Activated naive CD4-positive, alpha-beta T cell (primary cell): ENCODE data around the gene PTGS2.

Experiments
- DNase-seq, 4 experiments: peaks; one replicate each; lab custom pipeline; 2025; lab: John Stamatoyannopoulos, UW

The PTGS2 gene

DNA sequence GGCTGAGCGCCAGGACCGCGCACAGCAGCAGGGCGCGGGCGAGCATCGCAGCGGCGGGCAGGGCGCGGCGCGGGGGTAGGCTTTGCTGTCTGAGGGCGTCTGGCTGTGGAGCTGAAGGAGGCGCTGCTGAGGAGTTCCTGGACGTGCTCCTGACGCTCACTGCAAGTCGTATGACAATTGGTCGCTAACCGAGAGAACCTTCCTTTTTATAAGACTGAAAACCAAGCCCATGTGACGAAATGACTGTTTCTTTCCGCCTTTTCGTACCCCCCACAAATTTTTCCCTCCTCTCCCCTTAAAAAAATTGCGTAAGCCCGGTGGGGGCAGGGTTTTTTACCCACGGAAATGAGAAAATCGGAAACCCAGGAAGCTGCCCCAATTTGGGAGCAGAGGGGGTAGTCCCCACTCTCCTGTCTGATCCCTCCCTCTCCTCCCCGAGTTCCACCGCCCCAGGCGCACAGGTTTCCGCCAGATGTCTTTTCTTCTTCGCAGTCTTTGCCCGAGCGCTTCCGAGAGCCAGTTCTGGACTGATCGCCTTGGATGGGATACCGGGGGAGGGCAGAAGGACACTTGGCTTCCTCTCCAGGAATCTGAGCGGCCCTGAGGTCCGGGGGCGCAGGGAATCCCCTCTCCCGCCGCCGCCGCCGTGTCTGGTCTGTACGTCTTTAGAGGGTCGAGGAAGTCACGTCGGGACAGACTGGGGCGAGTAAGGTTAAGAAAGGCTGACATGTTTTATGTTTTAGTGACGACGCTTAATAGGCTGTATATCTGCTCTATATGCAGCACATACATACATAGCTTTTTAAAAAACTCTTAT, at the start of gene PTGS2:
Gene PTGS2, minus strand, starts transcription at position 179 of the 817 bp plus-strand sequence. Its CDS starts 133 bp downstream, at position 46.
- DNase-seq: no peak

GRCh38 chr1:186722711-186723309, 42.6 kb upstream of the PTGS2 start:
- no peak for DNase-seq

GRCh38 chr1:186717286-186717685, 37.1 kb upstream of the PTGS2 start:
- DNase-seq: no peak

GRCh38 chr1:186715887-186716809, 35.9 kb upstream of the PTGS2 start:
- no peak for DNase-seq

GRCh38 chr1:186710696-186711095, 30.5 kb upstream of the PTGS2 start:
- no peak for DNase-seq

- no peak for DNase-seq
Observed at GRCh38 chr1:186708694-186709097, 28.5 kb upstream of the PTGS2 start.

GRCh38 chr1:186703209-186703766, 23.1 kb upstream of the PTGS2 start:
- DNase-seq: no peak

GRCh38 chr1:186700722-186701121, 20.5 kb upstream of the PTGS2 start:
- no peak for DNase-seq

DNA sequence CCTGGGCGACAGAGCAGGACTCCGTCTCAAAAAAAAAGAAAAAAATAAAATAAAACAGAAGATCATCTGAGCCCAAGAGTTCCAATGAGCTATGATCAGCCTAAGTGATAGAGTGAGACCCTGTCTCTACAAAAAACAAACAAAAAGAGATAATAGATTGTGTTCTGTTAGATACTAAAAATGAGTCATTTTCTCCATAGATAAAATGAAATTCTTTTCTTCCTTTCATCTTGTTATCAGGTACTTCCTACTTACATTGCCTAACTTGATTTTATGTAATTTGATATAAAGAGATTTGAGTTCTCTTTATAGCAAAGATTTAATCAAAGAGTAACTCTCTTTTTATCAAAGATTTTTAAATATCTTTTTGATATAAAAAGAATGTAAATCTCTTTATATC, 19.3 kb upstream of the PTGS2 start:
- DNase-seq: no peak

DNA sequence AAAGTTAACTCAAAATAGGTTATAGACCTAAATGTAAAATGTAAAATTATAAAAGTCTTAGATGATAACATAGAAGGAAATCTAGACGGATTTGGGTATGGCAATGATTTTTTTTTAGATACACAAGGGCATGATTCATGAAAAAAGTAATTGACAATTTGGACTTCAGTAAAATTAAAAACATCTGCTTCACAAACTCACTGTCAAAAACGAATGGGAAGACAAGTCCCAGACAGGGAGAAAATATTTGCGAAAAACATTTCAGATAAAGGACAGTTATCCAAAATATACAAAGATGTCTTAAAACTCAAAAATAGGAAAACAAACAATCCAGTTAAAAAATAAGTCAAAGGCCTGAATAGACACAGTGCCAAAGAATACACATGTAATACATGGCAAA, 9.7 kb upstream of the PTGS2 start:
- no peak for DNase-seq

DNA sequence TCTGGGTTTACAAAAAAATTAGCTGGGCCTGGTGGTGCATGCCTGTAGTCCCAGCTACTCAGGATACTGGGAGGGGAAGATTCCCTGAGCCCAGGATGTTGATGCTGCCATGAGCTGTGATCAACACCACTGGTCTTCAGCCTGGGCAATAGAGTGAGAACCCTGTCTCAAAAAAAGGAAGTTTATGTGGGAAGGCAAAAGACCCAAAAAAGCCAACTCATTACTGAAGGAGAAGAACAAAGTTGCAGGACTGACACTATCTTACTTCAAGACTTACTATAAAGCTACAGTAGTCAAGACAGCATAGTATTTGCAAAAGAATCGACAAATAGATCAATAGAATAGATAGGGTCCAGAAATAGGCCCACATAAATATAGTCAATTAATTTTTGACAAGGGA, 9.2 kb upstream of the PTGS2 start:
- DNase-seq: no peak

DNA sequence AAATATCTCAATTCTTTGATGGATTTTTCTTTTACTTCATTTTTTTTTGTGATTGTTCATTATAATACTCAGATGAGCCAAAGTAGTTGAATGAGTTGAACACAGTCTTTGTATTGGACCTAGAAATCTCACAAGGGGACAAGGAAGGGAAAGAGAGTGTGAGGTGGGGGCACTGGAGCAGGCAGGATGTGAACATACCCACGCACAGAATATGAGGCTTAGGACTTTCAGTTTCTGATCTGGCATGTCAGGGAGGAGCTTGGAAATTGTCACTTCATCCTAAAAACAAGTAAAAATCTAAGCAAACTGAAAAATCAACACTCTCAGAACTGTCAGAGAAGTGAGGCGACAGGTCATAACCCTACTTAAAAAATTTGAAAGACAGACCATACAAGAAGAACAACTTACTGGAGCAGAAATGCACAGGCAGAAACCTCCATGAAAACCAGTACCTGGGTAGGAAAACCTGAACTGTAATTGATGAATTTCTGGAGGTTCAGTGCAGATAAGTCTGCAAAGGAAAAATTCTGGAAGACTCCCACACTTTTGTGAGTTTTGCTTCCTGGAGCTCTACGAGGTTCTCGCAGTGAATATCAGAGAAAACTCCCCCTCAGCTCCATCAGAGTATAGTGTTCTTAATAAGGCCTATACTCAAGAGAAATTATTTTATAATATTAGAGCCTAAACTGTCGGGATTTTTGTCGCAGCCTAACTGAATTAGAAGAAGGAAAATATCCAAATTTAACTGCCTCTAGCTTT, 3.6 kb upstream of the PTGS2 start:
- DNase-seq: no peak

- no peak for DNase-seq
Observed at GRCh38 chr1:186682736-186683135, 2.5 kb upstream of the PTGS2 start.

GRCh38 chr1:186681801-186682200, 1.6 kb upstream of the PTGS2 start:
- no peak for DNase-seq

- DNase-seq: no peak
Observed at GRCh38 chr1:186681121-186681520, 898 bp upstream of the PTGS2 start.

GRCh38 chr1:186679924-186680244, 339 bp downstream of the PTGS2 start:
- DNase-seq: no peak

DNA sequence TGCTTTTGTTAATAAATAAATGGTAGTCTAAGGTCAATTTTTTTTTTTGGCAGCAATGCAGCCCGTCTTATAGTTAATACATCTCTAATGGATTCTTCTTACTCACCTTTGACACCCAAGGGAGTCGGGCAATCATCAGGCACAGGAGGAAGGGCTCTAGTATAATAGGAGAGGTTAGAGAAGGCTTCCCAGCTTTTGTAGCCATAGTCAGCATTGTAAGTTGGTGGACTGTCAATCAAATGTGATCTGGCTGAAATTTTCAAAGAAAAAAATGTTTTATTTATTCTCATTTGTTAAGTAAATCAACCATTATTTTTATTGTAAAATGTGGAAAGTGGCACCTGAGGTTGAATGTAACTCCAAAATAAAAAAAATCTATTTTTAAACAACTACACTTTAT, 2.1 kb downstream of the PTGS2 start:
- no peak for DNase-seq

DNA sequence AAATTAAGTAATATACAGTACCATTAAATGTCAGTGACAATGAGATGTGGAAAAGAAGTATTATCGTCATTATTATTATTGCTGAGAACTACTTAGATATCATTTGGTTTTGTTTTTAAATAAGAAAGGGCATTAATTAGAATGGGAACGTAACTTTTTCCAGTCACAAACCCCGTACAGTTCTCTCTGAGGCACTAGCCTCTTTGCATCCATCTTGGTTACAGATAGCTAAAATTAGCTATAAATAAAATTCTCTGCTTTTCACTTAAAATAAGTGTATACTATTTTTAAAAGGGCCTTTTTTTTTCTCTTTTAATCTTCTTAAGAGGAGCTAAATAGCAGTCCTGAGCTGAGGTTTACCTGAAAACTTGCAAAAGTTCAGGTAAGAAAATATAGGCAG, 7.6 kb downstream of the PTGS2 start:
- no peak for DNase-seq

GRCh38 chr1:186672131-186672530, 8.1 kb downstream of the PTGS2 start:
- no peak for DNase-seq

GRCh38 chr1:186671136-186671825, 8.9 kb downstream of the PTGS2 start:
- no peak for DNase-seq
